Activated CD4-positive, alpha-beta memory T cell treated with anti-CD3 and anti-CD28 coated beads for 36 hours (primary cell): ENCODE results near the gene ALKBH1. TPM values are rescaled to one million over a fixed set of nuclear protein-coding genes. Genes with fewer than 3 reads are reported as not detected.
"Not testable (repeated sequence)": the region's sequence is repeated elsewhere in the genome, so short reads cannot be mapped to it uniquely, and the experiment has no call there.

Experiments used
- CTCF ChIA-PET: fragments of 350-600 bp; sonication (Branson Sonifier 250); formaldehyde crosslinking; loops from one replicate; lab custom pipeline; 2021; ENCODE audit warnings: antibody characterized with exemption, inconsistent platforms; lab: Charles Lee
- POLR2A ChIA-PET: fragments of 350-600 bp; sonication (Branson Sonifier 250); formaldehyde crosslinking; loops from one replicate; lab custom pipeline; 2021; ENCODE audit warnings: antibody characterized with exemption; lab: Charles Lee
- DNase-seq: peaks from one replicate; pipeline ENCODE4 v3.0.0-alpha.2; 2020
- H3K27ac Mint-ChIP-seq: one replicate; pipeline ENCODE4 v1.8.0; 2021; ENCODE audit warnings: mixed read lengths
- H3K27me3 Mint-ChIP-seq: one replicate; pipeline ENCODE4 v1.8.0; 2021; ENCODE audit warnings: mixed read lengths
- H3K36me3 Mint-ChIP-seq: one replicate; pipeline ENCODE4 v1.8.0; 2021; ENCODE audit warnings: mixed read lengths
- H3K4me1 Mint-ChIP-seq: one replicate; pipeline ENCODE4 v1.8.0; 2021; ENCODE audit warnings: low read depth, mixed read lengths
- H3K4me3 Mint-ChIP-seq: one replicate; pipeline ENCODE4 v1.8.0; 2021; ENCODE audit warnings: mild to moderate bottlenecking, mixed read lengths
- H3K9me3 Mint-ChIP-seq: one replicate; pipeline ENCODE4 v1.8.0; 2021; ENCODE audit warnings: mixed read lengths
- intact Hi-C: fragments of 100-400 bp; cut with micrococcal nuclease; formaldehyde crosslinking; loops from one replicate; pipeline ENCODE4 v1.15.1; 2023
- total RNA-seq, 2 experiments: library from RNA; stranded (reverse); gene quantifications; one replicate each; pipeline ENCODE4 v1.2.3, GENCODE V29; 2021

The ALKBH1 gene
- total RNA-seq, 2 experiments from 2014 or later = 13.2 to 16.1 TPM

DNA sequence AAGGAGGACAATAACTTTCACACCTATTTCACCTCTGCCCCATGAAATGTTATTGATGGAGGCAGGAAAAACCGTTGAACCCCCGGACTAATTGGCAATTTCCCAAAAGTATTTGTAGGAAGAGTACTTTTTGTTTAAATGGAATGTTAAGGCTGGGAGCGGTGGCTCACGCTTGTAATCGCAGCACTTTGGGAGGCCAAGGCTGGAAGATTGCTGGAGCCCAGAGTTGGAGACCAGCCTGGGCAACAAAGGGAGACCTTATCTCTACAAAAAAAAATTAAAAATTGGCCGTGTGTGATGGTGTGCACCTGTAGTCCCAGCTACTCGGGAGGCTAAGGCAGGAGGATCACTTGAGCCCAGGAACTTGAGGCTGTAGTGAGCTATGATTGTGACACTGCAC is 65.4 kb downstream of the ALKBH1 start:
- Mint-ChIP-seq H3K9me3 (no peaks in the 10 kb centered on the region), H3K27me3 (no peaks in the 10 kb centered on the region), H3K4me3 (peak overlapping the region; percentile 74), H3K4me1 (peaks cover 17% of the 10 kb centered on the region), H3K36me3 (no peaks in the 10 kb centered on the region), H3K27ac (peak overlapping the region; percentile 75)
- DNase-seq = no peak
- intact Hi-C loops = loop anchor here (2.0 kb wide), 1 partner anchor 184 kb away; the partner anchor contains the start of gene AHSA1
- ChIA-PET POLR2A (no interaction called here), CTCF (no interaction called here)

DNA sequence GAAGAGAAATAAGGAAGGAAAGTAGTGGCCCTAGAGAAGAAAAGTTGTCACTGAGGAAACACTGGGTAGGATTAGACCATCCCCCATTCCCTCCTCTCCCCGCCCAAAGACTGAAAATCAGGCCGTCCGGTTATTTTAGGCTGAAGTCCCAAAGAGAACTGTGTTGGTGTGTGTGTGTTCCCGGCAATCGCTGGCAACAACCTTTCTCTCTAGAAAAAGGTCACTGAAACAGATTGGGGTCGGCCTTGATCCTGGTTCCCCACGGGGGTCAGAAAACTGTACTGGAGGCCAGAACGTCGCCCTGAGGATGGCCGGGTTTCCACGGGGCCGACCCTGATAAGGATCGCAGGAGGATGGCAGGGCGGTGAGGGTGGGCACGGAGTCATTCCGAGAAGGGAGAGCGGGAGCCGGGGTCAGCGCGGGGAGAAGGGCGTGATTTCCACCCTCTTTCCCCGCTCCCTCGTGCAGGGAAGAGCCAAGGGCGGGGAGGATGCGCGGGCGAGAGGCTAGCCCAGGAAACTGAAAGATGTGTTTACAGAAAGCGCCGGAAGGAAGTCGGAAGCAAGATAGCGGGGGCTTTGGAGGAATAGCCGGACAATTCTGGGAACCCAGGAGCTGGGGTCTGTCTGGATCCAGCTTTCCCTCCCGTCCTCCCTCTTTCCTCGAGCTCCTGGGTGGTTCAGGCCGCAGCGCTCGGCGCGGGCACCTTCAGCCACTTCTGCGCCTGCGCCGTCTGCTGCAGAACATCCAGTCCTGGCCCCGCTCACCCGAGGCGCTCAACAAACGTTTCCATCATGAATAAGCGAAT is 66.1 kb downstream of the ALKBH1 start:
- CTCF ChIA-PET = no interaction called here

DNA sequence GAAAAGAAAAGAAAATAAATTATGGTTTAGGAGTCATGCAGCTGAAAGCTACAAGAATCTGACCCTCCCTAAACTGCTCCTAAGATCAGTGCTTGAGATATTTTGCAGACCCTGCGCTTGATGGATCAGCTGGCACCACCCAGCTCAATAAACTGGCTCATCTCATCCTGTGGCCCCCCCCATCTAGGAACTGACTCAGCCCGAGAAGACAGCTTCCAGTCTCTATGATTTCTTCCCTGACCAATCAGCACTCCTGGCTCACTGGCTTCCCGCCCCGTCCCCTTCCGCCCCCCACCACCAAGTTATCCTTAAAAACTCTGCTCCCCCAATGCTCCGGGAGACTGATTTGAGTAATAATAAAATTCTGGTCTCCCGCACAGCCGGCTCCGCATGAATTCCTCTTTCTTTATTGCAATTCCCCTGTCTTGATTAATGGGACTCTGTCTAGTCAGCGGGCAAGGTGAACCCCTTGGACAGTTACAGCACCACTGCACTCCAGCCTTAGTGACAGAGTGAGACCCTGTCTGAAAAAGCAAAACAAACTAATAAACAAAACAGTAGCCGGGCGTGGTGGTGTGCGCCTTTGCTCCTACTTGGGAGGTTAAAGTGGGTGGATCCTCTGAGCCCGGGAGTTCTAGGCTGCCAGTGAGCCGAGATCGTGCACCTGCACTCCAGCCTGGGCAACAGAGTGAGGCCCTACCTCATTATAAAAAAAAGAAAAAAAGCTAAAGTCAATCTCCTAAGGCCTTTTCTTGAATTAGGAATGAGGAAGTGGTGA is 66.9 kb downstream of the ALKBH1 start:
- H3K4me1 Mint-ChIP-seq = peaks cover 17% of the 10 kb centered on the region
- no peak overlapping the region for H3K27ac Mint-ChIP-seq
- CTCF ChIA-PET = interaction anchor here (0.6 kb wide), 1 partner anchor 489 kb away, joined by 3 read pairs; no protein-coding TSS in a partner anchor
- POLR2A ChIA-PET = interaction anchor here (0.6 kb wide), 1 partner anchor 62 kb away, joined by 3 read pairs; no protein-coding TSS in a partner anchor
- peak overlapping the region; percentile 74 for H3K4me3 Mint-ChIP-seq
- intact Hi-C loops = no loop called here
- H3K27me3 Mint-ChIP-seq = no peaks in the 10 kb centered on the region
- DNase-seq = no peak
- H3K36me3 Mint-ChIP-seq = no peaks in the 10 kb centered on the region
- no peaks in the 10 kb centered on the region for H3K9me3 Mint-ChIP-seq

More for the DNA sequence above, 66.1 kb downstream of the ALKBH1 start:
- intact Hi-C loops = loop anchor here (2.0 kb wide), 1 partner anchor 183 kb away; the partner anchor contains the start of gene AHSA1
- no peaks in the 10 kb centered on the region for H3K36me3 Mint-ChIP-seq
- H3K27me3 Mint-ChIP-seq = no peaks in the 10 kb centered on the region
- H3K9me3 Mint-ChIP-seq = no peaks in the 10 kb centered on the region
- H3K27ac Mint-ChIP-seq = peak overlapping the region; percentile 75
- DNase-seq = peak; percentile 82
- peak overlapping the region; percentile 74 for H3K4me3 Mint-ChIP-seq
- peaks cover 17% of the 10 kb centered on the region for H3K4me1 Mint-ChIP-seq
- POLR2A ChIA-PET = no interaction called here

DNA sequence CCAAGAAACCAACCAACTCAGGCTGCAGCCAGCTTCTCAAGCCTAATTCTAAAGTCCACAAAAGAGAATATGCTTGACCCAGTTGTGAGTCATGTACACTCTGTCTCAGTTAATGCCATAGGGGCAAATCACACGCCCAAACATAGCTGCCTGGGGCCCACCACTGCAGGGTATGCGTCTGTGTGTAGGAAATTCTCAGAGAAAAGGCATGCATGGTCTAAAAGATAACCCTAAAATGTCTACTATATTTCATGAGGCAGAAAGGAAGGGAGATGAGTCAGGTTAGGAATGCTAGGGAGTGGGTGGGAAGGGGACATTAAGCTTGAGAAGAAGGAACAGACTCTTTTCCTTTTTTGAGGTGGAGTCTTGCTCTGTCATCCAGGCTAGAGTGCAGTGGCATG is 69.1 kb downstream of the ALKBH1 start:
- ChIA-PET POLR2A (no interaction called here), CTCF (no interaction called here)
- intact Hi-C loops = no loop called here
- Mint-ChIP-seq H3K36me3 (no peaks in the 10 kb centered on the region), H3K9me3 (peaks cover 4% of the 10 kb centered on the region), H3K4me1 (peaks cover 17% of the 10 kb centered on the region), H3K27ac (no peak overlapping the region), H3K4me3 (no peak overlapping the region), H3K27me3 (no peaks in the 10 kb centered on the region)
- DNase-seq = no peak

DNA sequence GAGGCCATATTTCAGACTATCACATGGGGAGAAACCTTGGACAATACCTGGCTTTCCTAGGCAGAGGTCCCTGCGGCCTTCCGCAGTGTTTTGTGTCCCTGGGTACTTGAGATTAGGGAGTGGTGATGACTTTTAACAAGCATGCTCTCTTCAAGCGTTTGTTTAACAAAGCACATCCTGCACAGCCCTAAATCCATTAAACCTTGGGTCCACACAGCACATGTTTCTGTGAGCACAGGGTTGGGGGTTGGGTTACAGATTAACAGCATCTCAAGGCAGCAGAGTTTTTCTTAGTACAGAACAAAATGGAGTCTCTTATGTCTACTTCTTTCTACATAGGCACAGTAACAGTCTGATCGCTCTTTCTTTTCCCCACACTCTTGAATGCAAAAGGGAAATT is 72.0 kb downstream of the ALKBH1 start:
- POLR2A ChIA-PET, H3K27me3 Mint-ChIP-seq, intact Hi-C loops, CTCF ChIA-PET, H3K36me3 Mint-ChIP-seq, H3K4me3 Mint-ChIP-seq, H3K9me3 Mint-ChIP-seq, H3K4me1 Mint-ChIP-seq, DNase-seq, H3K27ac Mint-ChIP-seq: not testable (repeated sequence)

DNA sequence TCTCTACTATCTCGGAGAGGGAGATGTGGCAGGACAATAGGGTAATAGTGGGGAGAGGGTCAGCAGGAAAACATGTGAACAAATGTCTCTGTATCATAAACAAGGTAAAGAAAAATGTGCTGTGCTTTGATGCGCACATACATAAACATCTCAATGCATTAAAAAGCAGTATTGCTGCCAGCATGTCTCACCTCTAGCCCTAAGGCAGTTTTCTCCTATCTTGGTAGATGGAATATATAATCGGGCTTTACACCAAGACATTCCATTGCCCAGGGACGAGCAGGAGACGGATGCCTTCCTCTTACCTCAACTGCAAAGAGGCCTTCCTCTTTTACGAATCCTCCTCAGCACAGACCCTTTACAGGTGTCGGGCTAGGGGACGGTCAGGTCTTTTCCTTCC is 72.4 kb downstream of the ALKBH1 start:
- H3K9me3 Mint-ChIP-seq, intact Hi-C loops, H3K27ac Mint-ChIP-seq, H3K36me3 Mint-ChIP-seq, DNase-seq, H3K27me3 Mint-ChIP-seq, POLR2A ChIA-PET, H3K4me3 Mint-ChIP-seq, H3K4me1 Mint-ChIP-seq, CTCF ChIA-PET: not testable (repeated sequence)

DNA sequence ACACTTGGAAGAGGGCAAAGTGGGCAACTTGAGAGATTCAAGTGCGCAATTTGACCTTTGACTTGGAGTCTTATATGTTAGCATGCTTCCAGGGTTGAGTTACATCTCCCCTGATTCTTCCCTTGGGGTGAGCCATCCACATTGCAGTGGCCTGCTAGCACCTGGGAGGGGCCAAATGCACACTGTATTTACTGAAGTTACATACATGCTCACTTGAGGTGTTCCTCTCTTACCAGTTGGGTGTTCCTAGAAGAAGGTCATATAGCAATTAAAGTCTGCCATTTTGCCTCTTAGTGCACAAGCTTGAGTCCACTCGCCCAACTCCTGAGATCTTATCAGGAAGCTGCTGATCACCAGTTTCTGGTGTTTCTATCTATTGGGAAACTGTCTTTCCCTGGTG is 77.7 kb downstream of the ALKBH1 start:
- ChIA-PET CTCF (no interaction called here), POLR2A (no interaction called here)
- DNase-seq = no peak
- H3K27me3 Mint-ChIP-seq = peaks cover 2% of the 10 kb centered on the region
- no peak overlapping the region for H3K27ac Mint-ChIP-seq
- peaks cover 7% of the 10 kb centered on the region for H3K9me3 Mint-ChIP-seq
- H3K4me3 Mint-ChIP-seq = no peak overlapping the region
- H3K4me1 Mint-ChIP-seq = no peaks in the 10 kb centered on the region
- intact Hi-C loops = no loop called here
- H3K36me3 Mint-ChIP-seq = no peaks in the 10 kb centered on the region

DNA sequence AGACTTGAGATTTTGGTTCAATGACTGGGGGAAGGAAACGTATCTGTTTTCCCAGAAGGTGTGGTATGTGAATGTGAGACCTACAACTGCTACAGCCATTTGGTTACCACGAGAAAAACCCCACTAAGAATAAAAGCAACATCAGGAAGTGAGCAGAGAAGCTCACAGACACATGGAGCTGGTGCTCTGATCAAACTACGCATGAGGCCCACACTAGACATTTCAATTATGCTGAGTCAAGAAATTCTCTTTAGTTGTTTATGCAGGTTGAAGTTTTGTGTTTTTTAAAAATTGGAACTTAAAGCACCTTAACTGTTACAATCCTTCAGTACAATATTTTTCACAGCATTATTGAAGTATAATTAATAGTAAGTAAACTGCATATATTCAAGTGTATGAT is 82.5 kb downstream of the ALKBH1 start:
- no peaks in the 10 kb centered on the region for H3K36me3 Mint-ChIP-seq
- peaks cover 3% of the 10 kb centered on the region for H3K9me3 Mint-ChIP-seq
- no peak for DNase-seq
- no peak overlapping the region for H3K4me3 Mint-ChIP-seq
- intact Hi-C loops = no loop called here
- CTCF ChIA-PET = no interaction called here
- H3K27me3 Mint-ChIP-seq = peaks cover 2% of the 10 kb centered on the region
- POLR2A ChIA-PET = no interaction called here
- no peak overlapping the region for H3K27ac Mint-ChIP-seq
- H3K4me1 Mint-ChIP-seq = no peaks in the 10 kb centered on the region

DNA sequence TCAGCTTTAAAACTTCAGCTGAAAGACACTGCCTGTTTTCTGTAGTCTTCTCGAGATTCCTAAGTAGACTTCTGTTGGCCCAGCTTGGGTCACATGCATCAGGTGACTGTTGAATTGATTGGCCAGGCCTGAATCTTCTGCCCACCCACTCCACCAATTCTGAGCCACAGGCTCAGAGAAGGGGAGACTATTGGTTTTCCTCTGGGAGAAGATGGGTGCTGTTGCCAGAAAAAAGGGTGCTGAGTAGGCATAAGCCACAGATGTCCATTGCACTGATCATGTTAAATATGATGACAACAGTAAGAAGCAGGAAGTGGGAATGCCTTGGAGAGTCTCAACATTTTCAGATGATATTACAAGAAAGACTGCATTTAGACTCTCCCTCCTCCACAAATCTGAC is 84.6 kb downstream of the ALKBH1 start:
- H3K4me1 Mint-ChIP-seq = no peaks in the 10 kb centered on the region

More for the DNA sequence above, 84.6 kb downstream of the ALKBH1 start:
- Mint-ChIP-seq H3K4me3 (no peak overlapping the region), H3K27ac (no peak overlapping the region), H3K36me3 (no peaks in the 10 kb centered on the region), H3K9me3 (no peaks in the 10 kb centered on the region), H3K27me3 (peaks cover 2% of the 10 kb centered on the region)
- DNase-seq = no peak
- intact Hi-C loops = no loop called here
- ChIA-PET CTCF (no interaction called here), POLR2A (no interaction called here)

Other genes starting within 250 kb of the ALKBH1 start
- 100 to 1,000 TPM; 253 to 269 TPM for gene AHSA1, start 249.9 kb downstream of the ALKBH1 start, total RNA-seq
- not detected for gene ISM2, start 209.2 kb downstream of the ALKBH1 start, total RNA-seq
- gene SPTLC2, start 91.4 kb downstream of the ALKBH1 start, total RNA-seq = 10 to 100 TPM; 23.6 to 23.9 TPM
- 100 to 1,000 TPM; 138 to 146 TPM for gene SLIRP, start 80 bp upstream of the ALKBH1 start, total RNA-seq
- 100 to 1,000 TPM; 115 to 120 TPM for gene SNW1, start 53.1 kb upstream of the ALKBH1 start, total RNA-seq
- gene ADCK1, start 92.1 kb upstream of the ALKBH1 start, total RNA-seq = 1 to 10 TPM; 3.2 to 3.7 TPM